Prostate gland (tissue), 2 donors: ENCODE data around the gene FAIM2. TPM values are rescaled to one million over a fixed set of nuclear protein-coding genes. Genes with fewer than 3 reads are reported as not detected.

Source experiments
- DNase-seq: peaks from one replicate; pipeline ENCODE4 v3.0.0-alpha.2; 2019; ENCODE audit warnings: low spot score
- H3K27ac ChIP-seq, 2 donors: fragments of 200-600 bp; sonication (generic); 2 replicates each; pipeline ENCODE4 v1.5.1; 2017 to 2019
- H3K27me3 ChIP-seq: fragments of 200-600 bp; sonication (generic); replicated peaks from 2 replicates; pipeline ENCODE4 v1.5.1; 2019; ENCODE audit not compliant: insufficient read depth
- H3K36me3 ChIP-seq, 2 donors: fragments of 200-600 bp; sonication (generic); 1 replicate in 1 of 2; 2 replicates in 1 of 2; pipeline versions ENCODE4 v1.5.1 to v1.8.1; 2017 to 2019
- H3K4me1 ChIP-seq: fragments of 200-600 bp; sonication (generic); replicated peaks from 2 replicates; pipeline ENCODE4 v1.5.1; 2019
- H3K4me3 ChIP-seq, 2 donors: fragments of 200-600 bp; sonication (generic); 2 replicates each; pipeline ENCODE4 v1.5.1; 2017 to 2019
- H3K9me3 ChIP-seq: fragments of 200-600 bp; sonication (generic); 2 replicates; pipeline ENCODE4 v1.5.1; 2017
- POLR2A ChIP-seq: fragments of 450-650 bp; IDR thresholded peaks from one replicate; pipeline ENCODE4 v1.6.1; 2016; ENCODE audit warnings: antibody characterized with exemption, mild to moderate bottlenecking
- POLR2AphosphoS5 ChIP-seq: sonication (generic); formaldehyde crosslinking; IDR thresholded peaks from one replicate; pipeline ENCODE4 v1.6.1; 2017; ENCODE audit warnings: antibody characterized with exemption
- WGBS: methylation state at CpG from one replicate; pipeline ENCODE4 v1.1.5; 2018; 5-methylcytosine and 5-hydroxymethylcytosine counted together
- intact Hi-C: fragments of 100-400 bp; cut with DNase I; formaldehyde crosslinking; loops from one replicate; pipeline ENCODE4 v1.14.2; 2022
- total RNA-seq, 2 donors: library from RNA; depleted of rRNA; stranded (reverse); fragments of >200 nt; gene quantifications; one replicate each; pipeline ENCODE4 v1.1.0, GENCODE V29; 2016
- TF ChIP-seq, protein P1 (sequence below), 4 experiments: fragments of 200-600 bp in 2 of 4; fragments of 450-650 bp in 2 of 4; sonication (generic) in 2 of 4; IDR thresholded peaks; 1 replicate in 3 of 4; 2 replicates in 1 of 4; pipeline ENCODE4 v1.5.1; 2016 to 2019; ENCODE audit warnings: antibody characterized with exemption in 4 of 4, mild to moderate bottlenecking in 2 of 4, moderate library complexity in 2 of 4

The FAIM2 gene
- total RNA-seq, 2 donors from 2014 or later = 2.8 to 12.0 TPM

DNA sequence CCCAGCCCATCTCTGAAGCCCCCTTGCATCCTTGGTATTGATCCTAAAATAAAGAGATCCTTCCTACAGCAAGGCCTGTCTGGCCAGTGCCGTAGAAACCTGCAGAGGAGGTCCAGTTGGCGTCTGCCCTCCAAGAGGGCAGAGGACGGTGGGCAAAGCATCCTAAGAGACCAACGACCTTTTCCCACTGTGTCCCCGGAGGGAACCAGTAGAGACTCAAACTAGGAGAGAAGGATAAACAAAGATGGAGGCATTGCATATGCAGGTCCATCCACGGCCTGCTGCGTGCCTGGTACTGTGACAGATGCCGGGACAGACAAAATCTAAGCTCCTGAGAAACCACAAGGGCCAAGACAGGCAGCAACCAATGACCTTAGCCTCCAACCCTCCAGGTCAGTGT is 79.3 kb downstream of the FAIM2 start:
- H3K4me1 ChIP-seq = no peaks in the 10 kb centered on the region

DNA sequence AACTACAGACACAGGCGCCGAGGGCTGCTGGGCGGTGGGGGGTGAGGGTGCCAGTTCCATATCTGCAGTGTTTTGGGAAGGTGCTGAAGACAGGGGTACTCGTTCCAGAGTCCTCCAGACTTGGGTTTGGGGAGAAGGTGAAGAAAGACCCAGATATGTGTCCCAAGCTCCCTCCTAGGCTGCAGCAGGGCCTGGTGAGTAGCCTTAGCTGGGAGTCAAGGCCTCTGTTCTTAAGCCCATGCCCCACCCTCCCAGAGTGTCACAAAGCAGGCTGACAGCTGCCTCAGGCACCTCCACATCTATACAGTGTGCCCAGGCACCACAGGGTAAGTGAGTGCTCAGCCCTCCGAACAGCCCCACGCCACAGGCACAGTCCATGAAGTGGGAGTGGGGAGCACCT is 79.7 kb downstream of the FAIM2 start:
- Histone ChIP-seq H3K4me1 (no peaks in the 10 kb centered on the region), H3K36me3 (no peaks in the 10 kb centered on the region), H3K27me3 (no peaks in the 10 kb centered on the region), H3K9me3 (no peaks in the 10 kb centered on the region), H3K27ac (no peak overlapping the region), H3K4me3 (no peak overlapping the region)
- TF ChIP-seq, protein P1, sequence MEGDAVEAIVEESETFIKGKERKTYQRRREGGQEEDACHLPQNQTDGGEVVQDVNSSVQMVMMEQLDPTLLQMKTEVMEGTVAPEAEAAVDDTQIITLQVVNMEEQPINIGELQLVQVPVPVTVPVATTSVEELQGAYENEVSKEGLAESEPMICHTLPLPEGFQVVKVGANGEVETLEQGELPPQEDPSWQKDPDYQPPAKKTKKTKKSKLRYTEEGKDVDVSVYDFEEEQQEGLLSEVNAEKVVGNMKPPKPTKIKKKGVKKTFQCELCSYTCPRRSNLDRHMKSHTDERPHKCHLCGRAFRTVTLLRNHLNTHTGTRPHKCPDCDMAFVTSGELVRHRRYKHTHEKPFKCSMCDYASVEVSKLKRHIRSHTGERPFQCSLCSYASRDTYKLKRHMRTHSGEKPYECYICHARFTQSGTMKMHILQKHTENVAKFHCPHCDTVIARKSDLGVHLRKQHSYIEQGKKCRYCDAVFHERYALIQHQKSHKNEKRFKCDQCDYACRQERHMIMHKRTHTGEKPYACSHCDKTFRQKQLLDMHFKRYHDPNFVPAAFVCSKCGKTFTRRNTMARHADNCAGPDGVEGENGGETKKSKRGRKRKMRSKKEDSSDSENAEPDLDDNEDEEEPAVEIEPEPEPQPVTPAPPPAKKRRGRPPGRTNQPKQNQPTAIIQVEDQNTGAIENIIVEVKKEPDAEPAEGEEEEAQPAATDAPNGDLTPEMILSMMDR (IDR thresholded peaks at IDR 0.05) = no peak
- no peak for TF ChIP-seq POLR2AphosphoS5
- TF ChIP-seq POLR2A = no peak
- no peak for DNase-seq
- WGBS = 84% methylated on average over 6 of the region's 6 CpGs
- intact Hi-C loops = no loop called here

More for the DNA sequence above, 79.3 kb downstream of the FAIM2 start:
- DNase-seq = no peak
- TF ChIP-seq, protein P1 (IDR thresholded peaks at IDR 0.05) = no peak
- TF ChIP-seq POLR2A = no peak
- TF ChIP-seq POLR2AphosphoS5 = no peak
- Histone ChIP-seq H3K27ac (no peak overlapping the region), H3K27me3 (no peaks in the 10 kb centered on the region), H3K36me3 (no peaks in the 10 kb centered on the region), H3K9me3 (no peaks in the 10 kb centered on the region), H3K4me3 (no peak overlapping the region)
- intact Hi-C loops = no loop called here
- WGBS = 80% methylated on average over 8 of the region's 8 CpGs

DNA sequence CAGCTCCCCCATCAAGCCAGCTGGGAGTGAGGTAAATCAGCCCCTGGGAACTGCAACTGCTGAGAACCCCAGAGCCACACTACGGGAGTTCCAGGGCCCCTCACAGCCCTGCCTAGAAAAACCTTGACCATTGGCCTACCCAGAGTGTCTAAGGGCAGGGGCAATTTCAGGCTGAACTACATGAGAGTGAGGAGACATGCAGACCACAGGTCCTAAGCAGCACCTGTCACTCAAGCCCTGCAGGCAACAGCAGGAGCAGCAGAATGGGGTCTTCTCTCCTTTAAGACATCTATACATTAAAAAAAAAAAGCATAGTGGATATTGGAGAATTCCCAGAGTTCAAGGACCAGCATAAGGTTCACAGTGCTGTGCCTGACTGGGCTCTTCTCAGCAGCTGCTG is 80.3 kb downstream of the FAIM2 start:
- Histone ChIP-seq H3K9me3 (no peaks in the 10 kb centered on the region), H3K4me3 (no peak overlapping the region), H3K27ac (no peak overlapping the region), H3K36me3 (no peaks in the 10 kb centered on the region), H3K27me3 (no peaks in the 10 kb centered on the region), H3K4me1 (no peaks in the 10 kb centered on the region)
- intact Hi-C loops = no loop called here
- WGBS = 86% methylated on average over 1 of the region's 1 CpG
- DNase-seq = no peak
- TF ChIP-seq, protein P1 (IDR thresholded peaks at IDR 0.05) = no peak
- TF ChIP-seq POLR2AphosphoS5 = no peak
- no peak for TF ChIP-seq POLR2A

DNA sequence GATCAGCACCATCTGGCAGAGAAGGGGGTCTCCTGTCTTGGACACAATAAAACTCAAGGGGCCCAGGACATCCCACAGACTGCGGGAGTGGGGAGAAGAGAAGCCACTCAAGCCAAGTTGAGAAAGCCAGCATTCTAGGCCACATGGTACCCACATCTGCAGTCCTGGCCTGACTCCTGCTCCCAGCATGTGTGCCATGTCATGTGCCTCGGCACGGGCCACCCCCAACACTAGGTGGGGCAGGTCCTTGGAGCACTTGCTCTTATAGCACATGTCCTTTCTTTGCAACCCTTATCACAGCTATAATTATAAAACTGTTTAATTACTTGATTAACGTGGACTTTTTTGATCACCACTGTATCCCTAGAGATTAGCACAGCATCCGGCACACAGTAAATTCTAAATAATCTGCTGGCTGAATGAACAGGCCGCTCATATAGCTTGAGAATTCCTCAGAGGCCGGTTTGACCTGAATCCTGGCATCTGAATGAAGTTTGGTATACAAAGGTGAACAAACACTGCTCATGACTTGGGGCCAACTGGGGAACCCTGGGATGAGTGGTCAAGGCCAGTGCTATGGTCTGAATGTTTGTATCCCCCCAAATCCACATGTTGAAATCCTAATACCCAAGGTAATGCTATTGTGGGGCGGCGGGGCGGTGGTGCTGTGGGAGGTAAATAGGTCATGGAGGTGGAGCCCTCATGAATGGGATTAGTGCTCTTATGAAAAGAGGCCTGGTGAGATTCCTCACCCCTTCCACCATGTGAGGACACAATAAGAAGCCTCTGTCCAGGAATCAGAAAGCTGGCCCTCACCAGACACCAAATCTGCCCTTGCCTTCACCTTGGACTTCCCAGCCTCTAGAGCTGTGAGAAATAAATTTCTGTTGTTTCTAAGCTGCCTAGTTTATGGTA is 82.1 kb downstream of the FAIM2 start:
- DNase-seq = no peak
- Histone ChIP-seq H3K4me3 (no peak overlapping the region), H3K36me3 (no peaks in the 10 kb centered on the region), H3K27ac (no peak overlapping the region), H3K27me3 (no peaks in the 10 kb centered on the region), H3K4me1 (no peaks in the 10 kb centered on the region), H3K9me3 (no peaks in the 10 kb centered on the region)
- WGBS = 70% methylated on average over 10 of the region's 10 CpGs
- intact Hi-C loops = no loop called here
- no peak for TF ChIP-seq POLR2AphosphoS5
- no peak for TF ChIP-seq POLR2A
- TF ChIP-seq, protein P1 (IDR thresholded peaks at IDR 0.05) = no peak

DNA sequence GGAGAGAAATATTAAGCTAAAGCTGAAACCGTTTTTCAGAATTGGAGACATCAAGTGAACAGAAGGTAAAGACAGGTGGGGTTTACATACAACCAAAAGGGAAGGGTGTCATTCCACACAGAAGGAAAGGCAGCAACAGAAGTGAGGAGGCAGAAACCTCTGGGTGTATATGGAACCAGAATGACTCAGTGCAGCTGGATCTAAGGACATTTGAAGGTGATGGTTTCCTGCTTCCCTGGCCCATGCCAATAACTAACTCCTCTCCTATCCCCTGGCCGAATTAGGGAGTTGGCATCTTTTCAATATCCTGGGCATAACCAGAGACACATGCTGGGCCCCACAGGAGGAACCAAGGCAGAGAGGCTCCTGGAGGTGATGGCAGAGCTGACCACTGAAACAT is 83.9 kb downstream of the FAIM2 start:
- no peaks in the 10 kb centered on the region for H3K27me3 ChIP-seq
- H3K4me3 ChIP-seq = no peak overlapping the region
- DNase-seq = no peak
- WGBS = 56% methylated on average over 2 of the region's 2 CpGs
- intact Hi-C loops = no loop called here
- no peaks in the 10 kb centered on the region for H3K36me3 ChIP-seq
- no peak overlapping the region for H3K27ac ChIP-seq
- H3K4me1 ChIP-seq = no peaks in the 10 kb centered on the region
- TF ChIP-seq, protein P1 (IDR thresholded peaks at IDR 0.05) = no peak
- TF ChIP-seq POLR2A (no peak), POLR2AphosphoS5 (no peak)
- no peaks in the 10 kb centered on the region for H3K9me3 ChIP-seq
